ENCODE results near the gene TSPO2. TPM values are rescaled to one million over a fixed set of nuclear protein-coding genes. Genes with fewer than 3 reads are reported as not detected.

The TSPO2 gene
- total and polyA plus RNA-seq, 2 donors (not counting 1 experiment from before 2014, with no cell fraction given): not detected

GRCh38 chr6:41075651-41076626 lies 33.7 kb downstream of the TSPO2 start:
- Histone ChIP-seq H4K20me1 (ENCODE audit: control insufficient read depth, extremely low read depth, insufficient read depth, low read length) (no peaks in the 10 kb centered on the region), H3K4me3 (replicated peaks in 1 of 4; ENCODE audit: control extremely low read depth in 1 of 4, insufficient read depth in 1 of 4, low read depth in 3 of 4, low read length in 4 of 4) (no peak overlapping the region)
- no peak for TF ChIP-seq CTCF (conservative IDR thresholded peaks at IDR 0.05 in 1 of 2, IDR thresholded peaks at IDR 0.05 in 1 of 2; ENCODE audit: low read depth in 1 of 2, low read length in 2 of 2)
- no peak for TF ChIP-seq EZH2 (IDR thresholded peaks at IDR 0.05; ENCODE audit: low read length, missing control alignments)

GRCh38 chr6:41077536-41077935 lies 35.3 kb downstream of the TSPO2 start:
- Histone ChIP-seq H3K4me2 (ENCODE audit: extremely low read depth, insufficient read depth, low read length) (no peak overlapping the region), H3K36me3 (ENCODE audit: control insufficient read depth, insufficient read depth, low read length) (peaks cover 6% of the 10 kb centered on the region), H2AFZ (ENCODE audit: low read length) (no peak overlapping the region), H3K9me3 (ENCODE audit: control insufficient read depth, insufficient read depth, low read depth, low read length) (no peaks in the 10 kb centered on the region), H3K4me1 (ENCODE audit: control insufficient read depth, extremely low read depth, insufficient read depth, low read length) (peaks cover 3% of the 10 kb centered on the region), H3K4me3 (replicated peaks in 1 of 4; ENCODE audit: control extremely low read depth in 1 of 4, insufficient read depth in 1 of 4, low read depth in 3 of 4, low read length in 4 of 4) (no peak overlapping the region), H3K27ac (ENCODE audit: insufficient read depth, low read length) (no peak overlapping the region), H4K20me1 (ENCODE audit: control insufficient read depth, extremely low read depth, insufficient read depth, low read length) (no peaks in the 10 kb centered on the region), H3K9ac (ENCODE audit: insufficient read depth, low read length) (no peak overlapping the region), H3K27me3 (ENCODE audit: control insufficient read depth, insufficient read depth, low read length) (no peaks in the 10 kb centered on the region), H3K79me2 (ENCODE audit: control insufficient read depth, insufficient read depth, low read length) (peaks cover 60% of the 10 kb centered on the region)
- TF ChIP-seq EZH2 (IDR thresholded peaks at IDR 0.05; ENCODE audit: low read length, missing control alignments): no peak
- no peak for TF ChIP-seq CTCF (conservative IDR thresholded peaks at IDR 0.05 in 1 of 2, IDR thresholded peaks at IDR 0.05 in 1 of 2; ENCODE audit: low read depth in 1 of 2, low read length in 2 of 2)
- DNase-seq (ENCODE audit: low read depth in 2 of 2): no peak

More at GRCh38 chr6:41075651-41076626, 33.7 kb downstream of the TSPO2 start:
- H3K9me3 ChIP-seq (ENCODE audit: control insufficient read depth, insufficient read depth, low read depth, low read length): no peaks in the 10 kb centered on the region
- H3K9ac ChIP-seq (ENCODE audit: insufficient read depth, low read length): no peak overlapping the region
- no peak overlapping the region for H3K27ac ChIP-seq (ENCODE audit: insufficient read depth, low read length)
- H3K27me3 ChIP-seq (ENCODE audit: control insufficient read depth, insufficient read depth, low read length): no peaks in the 10 kb centered on the region
- no peak for DNase-seq (ENCODE audit: low read depth in 2 of 2)
- H3K36me3 ChIP-seq (ENCODE audit: control insufficient read depth, insufficient read depth, low read length): peaks cover 6% of the 10 kb centered on the region
- no peak overlapping the region for H3K4me2 ChIP-seq (ENCODE audit: extremely low read depth, insufficient read depth, low read length)
- no peak overlapping the region for H2AFZ ChIP-seq (ENCODE audit: low read length)
- peaks cover 58% of the 10 kb centered on the region for H3K79me2 ChIP-seq (ENCODE audit: control insufficient read depth, insufficient read depth, low read length)
- peaks cover 3% of the 10 kb centered on the region for H3K4me1 ChIP-seq (ENCODE audit: control insufficient read depth, extremely low read depth, insufficient read depth, low read length)

GRCh38 chr6:41078101-41078500 lies 35.8 kb downstream of the TSPO2 start:
- Histone ChIP-seq H2AFZ (ENCODE audit: low read length) (no peak overlapping the region), H3K4me2 (ENCODE audit: extremely low read depth, insufficient read depth, low read length) (no peak overlapping the region), H3K79me2 (ENCODE audit: control insufficient read depth, insufficient read depth, low read length) (peaks cover 60% of the 10 kb centered on the region), H3K9ac (ENCODE audit: insufficient read depth, low read length) (no peak overlapping the region), H3K27ac (ENCODE audit: insufficient read depth, low read length) (no peak overlapping the region), H3K4me1 (ENCODE audit: control insufficient read depth, extremely low read depth, insufficient read depth, low read length) (peaks cover 3% of the 10 kb centered on the region), H3K27me3 (ENCODE audit: control insufficient read depth, insufficient read depth, low read length) (no peaks in the 10 kb centered on the region), H3K36me3 (ENCODE audit: control insufficient read depth, insufficient read depth, low read length) (peaks cover 6% of the 10 kb centered on the region), H3K9me3 (ENCODE audit: control insufficient read depth, insufficient read depth, low read depth, low read length) (no peaks in the 10 kb centered on the region), H3K4me3 (replicated peaks in 1 of 4; ENCODE audit: control extremely low read depth in 1 of 4, insufficient read depth in 1 of 4, low read depth in 3 of 4, low read length in 4 of 4) (no peak overlapping the region), H4K20me1 (ENCODE audit: control insufficient read depth, extremely low read depth, insufficient read depth, low read length) (no peaks in the 10 kb centered on the region)
- TF ChIP-seq EZH2 (IDR thresholded peaks at IDR 0.05; ENCODE audit: low read length, missing control alignments) (no peak), CTCF (conservative IDR thresholded peaks at IDR 0.05 in 1 of 2, IDR thresholded peaks at IDR 0.05 in 1 of 2; ENCODE audit: low read depth in 1 of 2, low read length in 2 of 2) (no peak)
- DNase-seq (ENCODE audit: low read depth in 2 of 2): no peak
